ENCODE measurements around the gene IRF1.
"Not testable (repeated sequence)": the region's sequence is repeated elsewhere in the genome, so short reads cannot be mapped to it uniquely, and the experiment has no call there.

IRF1 gene

DNA sequence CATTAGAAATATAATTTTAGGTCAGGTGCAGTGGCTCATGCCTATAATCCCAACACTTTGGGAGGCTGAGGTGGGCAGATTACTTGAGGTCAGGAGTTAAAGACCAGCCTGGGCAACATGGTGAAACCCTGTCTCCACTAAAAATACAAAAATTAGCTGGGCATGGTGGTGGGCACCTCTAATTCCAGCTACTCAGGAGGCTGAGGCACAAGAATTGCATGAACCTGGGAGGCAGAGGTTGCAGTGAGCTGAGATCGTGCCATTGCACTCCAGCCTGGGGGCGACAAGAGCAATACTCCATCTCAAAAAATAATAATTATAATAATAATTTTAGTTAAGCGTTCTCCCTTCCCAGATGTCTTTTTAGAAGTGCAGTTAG, 52.3 kb downstream of the IRF1 start:
- DNase-seq (ENCODE audit: low read depth) = not testable (repeated sequence)

DNA sequence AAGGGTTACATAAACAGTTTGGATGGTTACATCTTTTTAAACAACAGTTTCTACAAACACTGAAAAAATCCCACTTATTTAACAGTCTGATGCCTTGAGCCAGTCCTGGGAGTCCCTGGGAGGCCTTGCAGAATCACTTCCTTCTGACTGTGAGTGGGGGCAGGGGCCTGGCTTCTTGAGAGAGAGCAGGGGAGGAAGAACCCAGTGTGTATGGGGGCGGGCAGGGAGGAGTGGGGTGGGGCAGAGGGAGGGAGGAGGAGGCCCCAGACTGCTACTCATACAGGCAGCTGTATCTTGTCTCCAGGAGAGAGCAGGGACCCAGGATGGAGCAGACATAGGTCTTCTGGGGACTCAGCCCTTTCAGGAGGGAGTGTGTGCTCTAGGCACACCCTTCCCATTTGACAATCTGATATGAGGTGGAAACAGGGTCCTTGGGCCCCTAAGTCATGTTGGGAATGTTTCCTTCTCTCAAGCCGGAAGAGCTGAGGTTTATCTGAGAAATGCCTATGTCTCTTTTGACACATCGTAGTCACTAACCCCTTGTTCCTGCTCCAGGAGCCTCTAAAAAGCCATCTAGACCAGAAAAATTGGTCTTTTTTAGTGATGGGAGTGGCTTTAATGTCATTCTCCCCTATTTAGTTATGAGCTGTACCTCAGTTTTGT, 52.8 kb downstream of the IRF1 start:
- DNase-seq (ENCODE audit: low read depth) = peak; percentile 38

GRCh38 chr5:132436936-132437335, 53.6 kb downstream of the IRF1 start:
- DNase-seq (ENCODE audit: low read depth) = no peak

DNA sequence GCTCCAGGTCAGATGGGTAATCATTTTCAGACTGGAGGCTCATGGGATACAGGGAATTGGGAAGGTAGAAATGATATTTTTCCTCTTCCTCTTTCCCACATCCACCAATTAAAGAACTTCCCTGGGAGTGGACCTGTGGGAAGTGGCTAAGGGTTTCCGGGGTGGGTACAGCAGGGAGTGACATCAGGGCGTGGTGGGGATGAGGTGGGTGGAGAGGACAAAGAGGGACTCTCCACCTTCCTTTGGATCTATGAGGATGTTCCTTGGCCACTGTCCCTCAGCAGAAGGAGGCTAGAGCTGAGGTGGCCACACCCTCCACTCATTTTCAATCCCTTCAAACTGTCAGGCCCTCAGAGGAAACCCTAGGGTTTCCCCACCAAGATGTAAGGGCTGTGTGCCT, 54.7 kb downstream of the IRF1 start:
- DNase-seq (ENCODE audit: low read depth) = no peak

GRCh38 chr5:132435447-132435846, 55.1 kb downstream of the IRF1 start:
- DNase-seq (ENCODE audit: low read depth) = no peak

DNA sequence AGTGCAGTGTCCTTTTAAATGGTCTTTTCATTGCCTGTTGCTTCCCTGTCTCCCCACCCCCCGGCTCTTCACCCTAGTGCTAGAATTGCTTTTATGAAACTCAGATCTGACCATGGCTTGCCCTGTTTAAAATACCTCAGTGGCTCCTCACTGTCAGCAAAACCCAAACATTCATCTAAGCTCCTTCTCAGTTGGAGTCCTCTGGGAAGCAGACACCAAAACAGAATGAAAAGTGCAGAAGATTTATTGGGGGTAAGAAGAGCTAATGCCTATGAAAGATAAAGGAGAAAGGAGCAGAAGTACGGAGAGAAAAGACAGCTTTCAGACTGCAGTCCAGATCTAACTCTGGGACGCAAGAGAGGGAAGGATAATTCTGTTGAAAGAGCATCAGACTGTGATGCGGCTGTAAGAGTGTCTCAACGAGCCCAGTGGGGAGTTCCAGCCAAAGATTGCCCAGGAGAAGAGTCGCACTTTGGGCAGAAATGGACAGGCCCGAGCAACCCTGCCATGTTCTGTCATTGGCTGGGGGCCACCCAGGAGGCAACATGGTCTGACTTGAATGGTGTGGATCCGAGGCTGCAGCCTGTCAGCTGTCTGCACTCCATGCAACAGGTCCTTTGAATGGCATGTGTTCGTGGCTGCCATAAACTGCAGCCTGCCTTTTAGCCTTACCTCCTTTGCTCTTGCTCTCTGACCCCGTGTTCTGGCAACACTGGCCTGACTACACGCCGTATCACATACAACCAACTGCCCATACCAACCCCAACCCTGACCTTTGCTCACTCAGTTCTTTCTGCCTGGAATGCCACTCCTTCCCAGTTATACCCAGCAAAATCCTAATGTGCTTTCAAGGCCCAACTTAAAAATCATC, 55.9 kb downstream of the IRF1 start:
- no peak for DNase-seq (ENCODE audit: low read depth)

GRCh38 chr5:132433141-132433540, 57.4 kb downstream of the IRF1 start:
- DNase-seq (ENCODE audit: low read depth) = no peak

GRCh38 chr5:132431632-132432031, 58.9 kb downstream of the IRF1 start:
- no peak for DNase-seq (ENCODE audit: low read depth)
